Inflammatory macrophage (primary cell): ENCODE data around the gene PRCD.

ENCODE experiments used
- DNase-seq, 2 donors: peaks; one replicate each; pipeline ENCODE4 v3.0.0-alpha.2; 2020 to 2022

The PRCD gene

GRCh38 chr17:76541739-76542454 lies 2.1 kb downstream of the PRCD start:
- DNase-seq: no peak

DNA sequence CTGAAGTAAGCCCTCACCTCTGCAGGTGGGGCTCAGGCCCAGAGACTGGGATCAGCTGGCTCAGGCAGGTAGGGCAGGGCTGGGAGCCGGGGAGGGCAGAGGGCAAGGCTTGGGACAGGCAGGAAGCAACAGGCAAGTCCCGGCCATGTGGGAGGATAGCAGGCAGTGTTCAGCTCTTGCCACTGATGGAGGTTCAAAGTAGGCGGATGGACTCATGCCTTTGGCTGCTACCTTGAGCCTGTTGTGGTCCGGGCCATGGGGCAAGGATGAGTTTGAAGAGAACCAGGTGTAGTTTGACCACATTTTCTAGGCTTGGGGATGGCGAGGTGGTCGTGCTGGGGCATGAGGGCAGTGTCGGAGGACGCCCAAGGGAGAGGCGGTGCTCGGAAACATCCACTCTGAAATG lies 2.7 kb downstream of the PRCD start:
- DNase-seq: no peak

DNA sequence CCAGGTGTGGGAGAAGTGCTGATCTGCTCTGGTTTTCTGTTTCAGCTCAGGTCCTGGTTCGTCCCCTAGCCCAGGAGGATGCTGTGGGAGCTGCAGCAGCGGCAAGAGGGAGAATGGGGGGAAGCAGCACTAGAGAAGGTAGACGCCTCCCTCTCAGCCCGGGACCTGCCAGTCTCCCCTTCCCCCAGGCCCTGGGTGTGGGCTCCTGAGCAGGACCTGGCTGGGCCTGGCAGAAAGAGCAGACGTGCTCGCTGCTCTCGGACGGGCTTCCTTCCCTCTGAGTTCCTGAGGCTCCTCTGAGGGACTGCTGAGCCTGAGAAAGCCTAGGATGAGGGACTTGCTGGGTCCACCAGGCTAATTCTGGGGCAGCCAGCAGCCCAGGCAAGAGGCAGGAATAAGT lies 3.1 kb downstream of the PRCD start:
- no peak for DNase-seq

GRCh38 chr17:76543482-76543825 lies 3.6 kb downstream of the PRCD start:
- no peak for DNase-seq

DNA sequence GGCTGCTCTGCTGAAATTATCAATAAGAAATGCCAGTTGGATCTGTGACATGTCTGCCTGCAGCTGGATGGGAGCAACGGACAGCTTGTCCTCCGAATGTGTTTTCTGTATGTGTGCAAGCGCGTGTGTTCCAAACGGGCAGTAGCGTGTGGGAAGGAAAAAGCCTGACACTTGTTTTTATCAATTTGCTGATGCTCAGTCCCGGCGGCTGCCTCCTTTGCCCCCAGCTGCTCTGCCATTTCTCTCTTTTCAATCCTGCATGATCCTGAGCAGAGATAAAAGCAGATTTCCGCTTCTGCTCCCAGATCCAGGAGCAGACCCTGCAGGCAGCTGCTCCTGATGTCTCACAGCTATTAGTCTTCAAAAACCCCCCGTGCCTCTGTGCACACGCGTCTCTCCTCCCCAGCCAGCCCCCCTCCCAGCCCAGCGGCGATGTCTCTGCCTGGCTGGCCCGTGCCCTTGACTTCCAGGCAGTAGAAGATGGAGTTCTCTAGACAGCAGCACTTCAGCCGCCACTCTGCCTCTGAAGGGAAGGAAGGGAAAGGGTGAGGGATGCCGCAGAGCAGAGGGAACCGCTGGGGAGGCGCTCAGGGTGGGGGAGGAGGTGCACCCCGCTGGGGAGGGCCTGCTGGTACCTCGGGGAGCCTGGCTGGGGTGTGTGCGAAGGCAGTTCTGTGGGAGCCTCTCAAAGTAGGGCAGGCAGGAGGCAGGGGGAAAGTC lies 4.1 kb downstream of the PRCD start:
- DNase-seq: no peak

GRCh38 chr17:76544546-76545365 lies 4.9 kb downstream of the PRCD start:
- no peak for DNase-seq

GRCh38 chr17:76545918-76546555 lies 6.2 kb downstream of the PRCD start:
- no peak for DNase-seq

- DNase-seq: no peak
Observed at GRCh38 chr17:76546556-76547182, 6.8 kb downstream of the PRCD start.

- DNase-seq: peak; percentile 55 to 63
Observed at GRCh38 chr17:76547183-76547641, 7.4 kb downstream of the PRCD start.

GRCh38 chr17:76547642-76548202 lies 7.9 kb downstream of the PRCD start:
- DNase-seq: no peak

DNA sequence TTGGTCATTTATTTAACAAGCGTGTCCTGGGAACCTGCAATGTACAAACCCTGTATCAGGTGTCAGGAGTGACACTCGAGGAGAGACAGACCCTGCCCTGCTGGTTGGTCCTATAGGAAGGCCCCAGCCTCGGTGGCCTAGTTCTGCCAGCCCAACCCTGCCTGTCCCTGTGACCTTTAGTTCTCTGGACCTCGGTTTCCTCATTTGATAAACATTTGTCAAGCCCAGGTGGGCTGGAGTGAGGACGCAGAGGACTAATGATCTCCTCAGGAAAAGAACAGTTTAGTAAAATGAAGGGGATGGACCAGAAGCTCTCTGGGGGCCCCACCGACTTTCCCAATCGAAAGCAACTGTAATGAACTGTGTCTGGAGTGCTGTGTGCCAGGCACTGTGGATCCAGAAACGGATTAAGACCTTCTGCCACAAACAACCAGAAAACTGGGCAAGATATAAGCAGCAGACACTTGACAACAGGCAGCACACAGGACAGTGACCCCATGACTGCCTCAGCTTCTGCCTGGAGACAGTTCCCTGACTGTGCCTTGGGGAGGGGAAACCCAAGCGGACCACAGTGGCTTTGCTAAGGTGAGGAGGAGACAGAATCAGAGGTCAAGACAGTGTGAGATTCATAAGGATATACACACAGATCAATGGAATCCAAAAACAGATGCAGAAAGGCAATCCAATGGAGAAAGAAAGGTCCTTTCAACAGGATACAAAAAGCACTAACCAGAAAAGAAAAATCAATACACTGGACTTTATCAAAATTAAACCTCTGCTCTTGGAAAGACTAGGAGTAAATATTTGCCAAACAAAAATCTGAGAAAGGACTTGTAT lies 8.8 kb downstream of the PRCD start:
- DNase-seq: no peak

DNA sequence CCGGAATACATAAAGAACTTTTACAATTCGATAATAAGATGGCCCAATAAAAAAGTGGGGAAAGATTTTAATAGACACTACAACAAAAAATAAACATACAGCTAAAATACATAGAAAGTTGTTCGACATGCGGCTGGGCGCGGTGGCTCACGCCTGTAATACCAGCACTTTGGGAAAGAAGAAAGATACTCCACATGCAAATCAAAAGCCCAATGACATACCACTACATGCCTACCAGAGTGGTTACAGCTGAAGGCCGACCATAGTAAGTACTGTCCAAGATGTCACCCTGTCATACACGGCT lies 9.3 kb downstream of the PRCD start:
- no peak for DNase-seq

DNA sequence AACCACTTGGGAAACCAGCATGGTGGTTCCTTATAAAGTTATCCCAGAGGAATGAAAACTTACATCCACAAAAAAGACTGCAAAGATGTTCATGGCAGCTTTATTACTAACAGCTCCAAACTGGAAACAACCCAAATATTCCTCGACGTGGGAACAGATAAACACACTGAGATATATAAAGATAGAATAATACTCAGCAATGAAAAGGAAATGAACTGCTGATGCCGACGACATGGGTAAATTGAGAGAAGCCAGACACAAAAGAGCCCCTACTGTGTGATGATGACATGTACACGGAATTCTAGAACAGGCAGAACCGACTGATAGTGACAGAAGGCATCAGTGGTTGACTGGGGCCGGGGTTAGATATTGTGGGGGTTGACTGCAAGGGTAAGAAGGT lies 9.7 kb downstream of the PRCD start:
- no peak for DNase-seq

- DNase-seq: peak; percentile 66 to 76
Observed at GRCh38 chr17:76550712-76551615, 11.1 kb downstream of the PRCD start.

GRCh38 chr17:76551685-76552084 lies 11.8 kb downstream of the PRCD start:
- no peak for DNase-seq

DNA sequence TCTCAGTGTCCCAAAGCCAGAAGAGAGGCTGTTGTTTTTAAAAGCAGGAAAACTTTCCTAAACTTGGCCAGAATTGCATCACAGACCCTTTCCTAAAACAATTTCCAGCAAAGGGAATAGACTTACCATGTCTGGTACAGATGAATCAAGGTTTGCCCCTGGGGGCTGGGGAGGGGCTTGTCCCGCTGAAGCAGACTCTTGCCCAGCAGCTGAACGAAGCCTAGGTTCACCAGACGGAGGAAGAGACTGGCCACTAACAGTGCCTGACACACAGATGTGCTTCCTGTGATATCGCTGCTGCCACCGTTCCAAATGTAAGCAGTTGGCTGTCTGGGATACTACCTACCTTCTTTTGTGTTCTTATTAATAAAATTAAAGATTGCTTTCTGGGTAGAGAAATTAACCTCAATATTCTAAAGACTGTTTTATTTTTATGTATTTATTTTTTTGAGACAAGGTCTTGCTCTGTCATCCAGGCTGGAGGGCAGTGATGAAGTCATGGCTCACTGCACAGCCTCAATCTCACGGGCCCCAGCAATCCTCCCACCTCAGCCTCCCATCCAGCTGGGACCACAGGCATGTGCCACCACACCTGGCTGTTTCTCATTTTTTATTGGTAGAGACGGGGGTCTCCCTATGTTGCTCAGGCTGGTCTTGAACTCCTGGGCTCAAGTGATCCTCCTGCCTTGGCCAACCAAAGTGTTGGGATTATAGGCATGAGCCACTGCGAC lies 13.5 kb downstream of the PRCD start:
- no peak for DNase-seq

DNA sequence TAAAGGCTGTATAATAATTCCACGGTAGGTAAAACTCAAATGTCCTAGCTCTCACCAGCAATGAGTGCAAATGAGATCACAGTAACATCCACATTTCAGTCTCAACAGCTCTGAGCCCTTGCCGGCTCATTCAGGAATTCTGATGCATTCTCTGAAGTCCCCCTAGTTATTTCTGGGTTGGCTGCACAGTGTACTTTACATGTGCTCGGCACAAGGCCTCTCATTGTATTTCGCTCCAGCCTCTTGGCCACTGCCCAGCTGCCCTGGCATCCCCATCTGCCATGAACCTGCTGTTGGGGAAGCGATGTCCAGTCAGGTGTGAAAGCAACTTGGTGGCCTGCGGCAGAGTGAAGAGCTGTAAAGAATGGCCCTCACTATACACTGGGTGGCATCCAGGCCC lies 14.3 kb downstream of the PRCD start:
- no peak for DNase-seq

DNA sequence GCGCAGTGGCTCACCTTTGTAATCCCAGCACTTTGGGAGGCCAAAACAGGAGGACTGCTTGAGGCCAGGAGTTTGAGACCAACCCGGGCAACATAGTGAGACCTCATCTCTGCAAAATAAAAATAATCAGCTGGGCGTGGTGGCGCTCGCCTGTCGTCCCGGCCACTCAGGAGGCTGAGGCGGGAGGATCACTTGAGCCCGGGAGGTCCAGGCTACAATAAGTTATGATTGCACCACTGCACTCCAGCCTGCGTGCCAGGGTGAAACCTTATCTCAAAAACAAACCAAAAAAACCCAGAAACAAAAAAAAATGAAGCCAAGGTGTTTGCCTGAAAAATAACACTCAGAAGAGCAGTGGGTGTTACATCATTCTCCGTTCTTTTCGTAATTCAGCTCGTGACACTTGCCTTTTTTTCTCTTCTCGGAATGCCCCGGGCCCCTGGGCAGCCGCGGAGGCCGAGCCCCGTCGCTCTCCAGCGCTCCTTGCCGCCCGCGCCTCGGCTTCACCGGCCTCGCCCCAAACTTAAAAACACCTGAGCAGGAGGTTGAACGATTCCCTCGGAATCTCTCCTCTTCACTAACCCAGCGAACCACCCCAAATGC lies 17.0 kb downstream of the PRCD start:
- DNase-seq: peak; percentile 78
